HEK293T (cell line): ENCODE measurements around the gene PIP5K1C.

Experiments used
- ARNT ChIP-seq: fragments of 450-650 bp; IDR thresholded peaks from 2 replicates; pipeline ENCODE4 v1.6.1; 2017; ENCODE audit warnings: mild to moderate bottlenecking
- BHLHE40 ChIP-seq: fragments of 450-650 bp; IDR thresholded peaks from 2 replicates; pipeline ENCODE4 v1.6.1; 2016; ENCODE audit warnings: mild to moderate bottlenecking, moderate library complexity, borderline replicate concordance
- CTBP1 ChIP-seq: fragments of 450-650 bp; IDR thresholded peaks from 2 replicates; pipeline ENCODE4 v1.6.1; 2016; ENCODE audit warnings: borderline replicate concordance
- ELF4 ChIP-seq: fragments of 450-650 bp; IDR thresholded peaks from 2 replicates; pipeline ENCODE4 v1.6.1; 2017; ENCODE audit warnings: antibody characterized with exemption
- FOXA1 ChIP-seq: fragments of 450-650 bp; IDR thresholded peaks from 2 replicates; pipeline ENCODE4 v1.6.1; 2016; ENCODE audit warnings: mild to moderate bottlenecking
- FOXK2 ChIP-seq: fragments of 450-650 bp; IDR thresholded peaks from 2 replicates; pipeline ENCODE4 v1.6.1; 2016; ENCODE audit warnings: mild to moderate bottlenecking
- FOXM1 ChIP-seq: fragments of 450-650 bp; IDR thresholded peaks from 2 replicates; pipeline ENCODE4 v1.6.1; 2017; ENCODE audit warnings: mild to moderate bottlenecking, borderline replicate concordance
- LEF1 ChIP-seq: fragments of 450-650 bp; IDR thresholded peaks from 2 replicates; pipeline ENCODE4 v1.6.1; 2017; ENCODE audit warnings: mild to moderate bottlenecking, borderline replicate concordance
- NFRKB ChIP-seq: fragments of 450-650 bp; IDR thresholded peaks from 2 replicates; pipeline ENCODE4 v1.6.1; 2016; ENCODE audit warnings: mild to moderate bottlenecking, moderate library complexity
- PKNOX1 ChIP-seq: fragments of 450-650 bp; IDR thresholded peaks from 2 replicates; pipeline ENCODE4 v1.6.1; 2016
- SP1 ChIP-seq: fragments of 450-650 bp; IDR thresholded peaks from 2 replicates; pipeline ENCODE4 v1.6.1; 2017
- SUZ12 ChIP-seq: fragments of 450-650 bp; IDR thresholded peaks from 2 replicates; pipeline ENCODE4 v1.6.1; 2016; ENCODE audit warnings: mild to moderate bottlenecking
- TARDBP ChIP-seq: fragments of 450-650 bp; IDR thresholded peaks from 2 replicates; pipeline ENCODE4 v1.6.1; 2016
- ZNF384 ChIP-seq: fragments of 450-650 bp; IDR thresholded peaks from 2 replicates; pipeline ENCODE4 v1.6.1; 2016

- TF ChIP-seq FOXM1, result no peak
- TF ChIP-seq FOXA1, result no peak
- no peak for TF ChIP-seq TARDBP
- no peak for TF ChIP-seq BHLHE40
- no peak for TF ChIP-seq ZNF384
- no peak for TF ChIP-seq ARNT
- TF ChIP-seq SP1, result no peak
- TF ChIP-seq SUZ12, result no peak
- TF ChIP-seq FOXK2, result no peak
- no peak for TF ChIP-seq CTBP1
- TF ChIP-seq PKNOX1, result no peak
- no peak for TF ChIP-seq LEF1
- TF ChIP-seq NFRKB, result no peak
- no peak for TF ChIP-seq ELF4
Measured at GRCh38 chr19:3656073-3656746, 44.1 kb downstream of the PIP5K1C start.
